Measurements from ENCODE around the gene REV1. TPM values are rescaled to one million over a fixed set of nuclear protein-coding genes. Genes with fewer than 3 reads are reported as not detected.

Gene REV1
- 17.0 and 27.4 TPM in 2 replicates for total RNA-seq

DNA sequence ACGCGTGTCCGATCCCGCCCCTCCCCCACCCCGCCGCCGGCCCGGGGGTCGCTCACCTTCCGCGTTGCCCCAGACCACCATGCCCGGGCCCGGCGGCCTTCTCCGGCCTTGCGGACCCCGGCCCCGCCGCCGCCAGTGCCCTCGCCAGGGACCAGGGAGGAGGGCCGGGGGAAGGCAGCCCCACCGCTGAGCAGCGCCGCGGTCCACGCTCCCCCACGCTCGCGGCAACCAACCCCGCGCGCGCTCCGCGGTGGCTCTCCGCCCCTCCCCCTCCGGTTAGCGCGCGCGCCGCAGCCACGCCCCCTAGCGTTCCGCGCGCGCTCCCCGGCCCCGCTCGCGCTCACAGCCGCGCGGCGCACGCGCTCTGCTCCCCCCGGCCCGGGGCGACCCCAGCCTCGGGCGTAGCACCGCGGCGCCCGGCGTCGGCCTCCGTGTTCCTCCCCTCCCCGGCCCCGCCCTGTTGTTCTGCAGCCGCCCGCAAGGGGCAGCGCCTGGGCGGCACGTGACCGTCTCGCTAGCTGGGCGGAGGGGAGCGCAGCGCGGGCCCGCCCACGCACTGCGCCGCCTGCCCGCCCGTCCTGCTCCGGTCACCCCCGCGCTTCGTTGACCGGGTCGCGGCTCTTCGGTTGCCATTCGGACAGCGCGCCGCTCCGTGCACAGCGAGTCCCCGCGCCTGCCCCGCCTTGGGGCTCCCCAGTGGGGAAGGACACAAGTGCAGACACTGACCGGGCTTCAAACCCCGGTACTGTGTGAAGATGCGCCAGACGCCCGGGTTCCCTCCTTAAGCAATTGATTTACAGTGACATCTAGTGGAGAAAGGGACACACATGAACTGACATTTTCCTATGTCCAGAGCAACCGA lies at the start of gene REV1:
TSS of gene REV1 (minus strand) at position 257 of the 862 bp plus-strand sequence. CDS start 25,042 bp downstream, outside the sequence.
- Histone ChIP-seq H3K36me3 (ENCODE audit: control insufficient read depth, insufficient read depth, low read length) (no peaks in the 10 kb centered on the region), H3K4me3 (ENCODE audit: low read depth, low read length) (peak within 1 kb of the TSS; percentile 95), H3K27me3 (ENCODE audit: control insufficient read depth, insufficient read depth, low read length) (no peaks in the 10 kb centered on the region)
- DNase-seq (ENCODE audit: low read depth) = peak; percentile 64
- TF ChIP-seq, protein P1, sequence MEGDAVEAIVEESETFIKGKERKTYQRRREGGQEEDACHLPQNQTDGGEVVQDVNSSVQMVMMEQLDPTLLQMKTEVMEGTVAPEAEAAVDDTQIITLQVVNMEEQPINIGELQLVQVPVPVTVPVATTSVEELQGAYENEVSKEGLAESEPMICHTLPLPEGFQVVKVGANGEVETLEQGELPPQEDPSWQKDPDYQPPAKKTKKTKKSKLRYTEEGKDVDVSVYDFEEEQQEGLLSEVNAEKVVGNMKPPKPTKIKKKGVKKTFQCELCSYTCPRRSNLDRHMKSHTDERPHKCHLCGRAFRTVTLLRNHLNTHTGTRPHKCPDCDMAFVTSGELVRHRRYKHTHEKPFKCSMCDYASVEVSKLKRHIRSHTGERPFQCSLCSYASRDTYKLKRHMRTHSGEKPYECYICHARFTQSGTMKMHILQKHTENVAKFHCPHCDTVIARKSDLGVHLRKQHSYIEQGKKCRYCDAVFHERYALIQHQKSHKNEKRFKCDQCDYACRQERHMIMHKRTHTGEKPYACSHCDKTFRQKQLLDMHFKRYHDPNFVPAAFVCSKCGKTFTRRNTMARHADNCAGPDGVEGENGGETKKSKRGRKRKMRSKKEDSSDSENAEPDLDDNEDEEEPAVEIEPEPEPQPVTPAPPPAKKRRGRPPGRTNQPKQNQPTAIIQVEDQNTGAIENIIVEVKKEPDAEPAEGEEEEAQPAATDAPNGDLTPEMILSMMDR (IDR thresholded peaks at IDR 0.05; ENCODE audit: insufficient read depth, low read length, poor library complexity, severe bottlenecking) = peak; percentile 64

DNA sequence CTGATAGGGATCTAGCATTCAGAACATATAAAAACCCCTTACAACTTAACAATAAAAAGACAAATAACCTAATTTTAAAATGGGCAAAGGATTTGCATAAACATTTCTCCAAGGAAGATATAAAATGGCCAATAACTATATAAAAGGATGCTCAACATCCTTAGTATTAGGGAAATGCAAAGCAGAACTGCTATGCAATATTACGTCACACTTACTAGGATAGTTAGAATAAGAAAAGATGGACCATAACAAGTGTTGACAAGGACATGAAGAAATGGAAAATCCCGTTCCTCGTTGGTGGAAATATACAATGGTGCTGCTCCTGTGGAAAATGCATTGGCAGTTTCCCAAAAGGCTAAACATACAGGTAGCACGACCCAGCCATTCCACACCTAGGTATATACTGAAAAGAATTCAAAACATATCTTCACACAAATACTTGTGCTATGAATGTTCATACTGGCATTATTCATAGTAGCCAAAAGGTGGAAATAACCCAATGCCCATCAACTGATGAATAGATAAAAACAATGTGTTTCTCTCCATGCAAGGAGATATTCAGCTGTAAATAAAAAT lies 48.2 kb upstream of the REV1 start:
- Histone ChIP-seq H3K36me3 (ENCODE audit: control insufficient read depth, insufficient read depth, low read length) (no peaks in the 10 kb centered on the region), H3K27me3 (ENCODE audit: control insufficient read depth, insufficient read depth, low read length) (no peaks in the 10 kb centered on the region), H3K4me3 (ENCODE audit: low read depth, low read length) (no peak overlapping the region)
- TF ChIP-seq, protein P1 (IDR thresholded peaks at IDR 0.05; ENCODE audit: insufficient read depth, low read length, poor library complexity, severe bottlenecking) = no peak
- DNase-seq (ENCODE audit: low read depth) = no peak

DNA sequence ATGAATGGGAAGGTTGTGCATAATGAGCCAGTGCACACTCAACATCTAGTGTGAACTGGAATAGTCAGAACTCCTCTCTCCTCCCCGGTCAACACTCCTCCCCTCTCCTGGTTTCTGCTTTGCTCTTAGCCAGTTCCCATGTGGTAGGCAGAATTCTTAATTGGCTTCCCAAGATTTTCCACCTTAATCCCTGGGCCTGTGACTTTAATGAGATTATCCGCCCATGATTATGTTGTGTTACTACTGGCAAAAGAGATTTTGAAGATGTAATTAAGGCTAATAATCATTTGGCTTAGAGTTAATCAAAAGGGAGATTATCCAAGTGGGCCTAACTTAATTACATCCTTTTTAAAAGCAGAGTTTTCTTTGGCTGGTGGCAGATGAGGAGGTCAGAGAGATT lies 34.2 kb upstream of the REV1 start:
- Histone ChIP-seq H3K4me3 (ENCODE audit: low read depth, low read length) (no peak overlapping the region), H3K27me3 (ENCODE audit: control insufficient read depth, insufficient read depth, low read length) (no peaks in the 10 kb centered on the region), H3K36me3 (ENCODE audit: control insufficient read depth, insufficient read depth, low read length) (no peaks in the 10 kb centered on the region)
- DNase-seq (ENCODE audit: low read depth) = no peak
- TF ChIP-seq, protein P1 (IDR thresholded peaks at IDR 0.05; ENCODE audit: insufficient read depth, low read length, poor library complexity, severe bottlenecking) = no peak

DNA sequence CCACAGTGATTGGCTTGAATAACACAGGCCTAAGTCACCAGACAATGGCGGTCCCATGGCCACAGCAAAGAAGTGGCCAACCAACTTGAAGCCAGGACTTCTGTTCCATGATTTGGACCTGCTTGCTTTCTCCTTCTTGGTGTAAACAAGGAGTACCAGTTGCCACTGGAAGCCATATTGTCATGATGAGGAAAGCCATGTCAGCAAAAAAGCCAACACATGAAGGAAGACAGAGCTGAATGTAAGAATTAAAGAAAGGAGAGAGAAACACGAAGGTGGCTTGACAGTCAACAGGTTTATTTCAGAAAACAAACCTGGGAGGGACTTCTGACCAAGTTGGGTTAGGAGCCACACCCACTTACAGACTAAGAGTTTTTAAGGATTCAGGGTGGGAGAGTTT lies 32.3 kb upstream of the REV1 start:
- no peak for DNase-seq (ENCODE audit: low read depth)
- H3K36me3 ChIP-seq (ENCODE audit: control insufficient read depth, insufficient read depth, low read length) = no peaks in the 10 kb centered on the region
- no peaks in the 10 kb centered on the region for H3K27me3 ChIP-seq (ENCODE audit: control insufficient read depth, insufficient read depth, low read length)
- TF ChIP-seq, protein P1 (IDR thresholded peaks at IDR 0.05; ENCODE audit: insufficient read depth, low read length, poor library complexity, severe bottlenecking) = no peak
- no peak overlapping the region for H3K4me3 ChIP-seq (ENCODE audit: low read depth, low read length)

DNA sequence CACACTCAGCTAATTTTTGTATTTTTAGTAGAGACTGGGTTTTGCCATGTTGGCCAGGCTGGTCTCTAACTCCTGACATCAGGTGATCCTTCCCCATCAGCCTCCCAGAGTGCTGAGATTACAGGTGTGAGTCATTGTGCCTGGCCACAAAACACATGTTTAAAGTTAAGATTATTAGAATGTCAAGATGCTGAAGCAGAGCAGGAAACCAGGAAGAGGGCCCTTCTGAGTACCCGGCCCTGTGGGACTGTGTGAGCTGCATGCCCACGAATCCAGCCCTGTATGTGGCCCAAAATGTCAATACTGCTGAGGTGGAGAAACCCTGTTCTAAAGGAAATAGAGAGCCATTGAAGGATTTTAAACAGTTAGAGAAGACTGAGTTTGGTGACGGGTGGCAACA lies 31.0 kb upstream of the REV1 start:
- Histone ChIP-seq H3K27me3 (ENCODE audit: control insufficient read depth, insufficient read depth, low read length) (no peaks in the 10 kb centered on the region), H3K4me3 (ENCODE audit: low read depth, low read length) (no peak overlapping the region), H3K36me3 (ENCODE audit: control insufficient read depth, insufficient read depth, low read length) (no peaks in the 10 kb centered on the region)
- TF ChIP-seq, protein P1 (IDR thresholded peaks at IDR 0.05; ENCODE audit: insufficient read depth, low read length, poor library complexity, severe bottlenecking) = no peak
- DNase-seq (ENCODE audit: low read depth) = no peak
